Stimulated activated CD8-positive, alpha-beta memory T cell treated with anti-CD3 and anti-CD28 coated beads, Interleukin-12 subunit alpha, Interleukin-12 subunit beta, amount 100 ng/mL, for 24 hours (primary cell): ENCODE data around the gene AGPAT4.
"Not testable (repeated sequence)": the region's sequence is repeated elsewhere in the genome, so short reads cannot be mapped to it uniquely, and the experiment has no call there.

Experiments
- DNase-seq: peaks from one replicate; pipeline ENCODE4 v3.0.0-alpha.2; 2020; ENCODE audit errors: extremely low read depth

Gene AGPAT4

GRCh38 chr6:161138543-161139303 is 135.1 kb downstream of the AGPAT4 start:
- no peak for DNase-seq

GRCh38 chr6:161137839-161138542 is 135.9 kb downstream of the AGPAT4 start:
- DNase-seq, result no peak

DNA sequence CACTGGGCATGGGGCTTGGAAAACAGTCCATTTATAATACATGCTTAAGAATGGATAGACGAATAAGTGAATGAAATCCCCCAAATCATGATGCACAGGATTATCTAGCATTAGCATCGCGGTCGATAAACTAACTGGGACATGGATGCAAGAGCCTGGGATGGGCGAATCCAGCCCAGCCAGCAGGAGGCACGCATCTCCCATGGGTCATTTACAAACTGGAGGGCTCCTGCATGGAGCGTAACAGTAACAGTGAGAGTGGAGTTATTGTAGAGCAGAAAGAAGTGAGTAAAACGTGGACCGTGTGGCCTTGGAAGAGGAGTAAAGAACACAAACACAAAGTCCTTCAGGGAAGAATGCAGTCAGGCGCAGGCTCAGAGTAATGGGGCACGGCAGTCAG is 136.5 kb downstream of the AGPAT4 start:
- DNase-seq, result no peak

DNA sequence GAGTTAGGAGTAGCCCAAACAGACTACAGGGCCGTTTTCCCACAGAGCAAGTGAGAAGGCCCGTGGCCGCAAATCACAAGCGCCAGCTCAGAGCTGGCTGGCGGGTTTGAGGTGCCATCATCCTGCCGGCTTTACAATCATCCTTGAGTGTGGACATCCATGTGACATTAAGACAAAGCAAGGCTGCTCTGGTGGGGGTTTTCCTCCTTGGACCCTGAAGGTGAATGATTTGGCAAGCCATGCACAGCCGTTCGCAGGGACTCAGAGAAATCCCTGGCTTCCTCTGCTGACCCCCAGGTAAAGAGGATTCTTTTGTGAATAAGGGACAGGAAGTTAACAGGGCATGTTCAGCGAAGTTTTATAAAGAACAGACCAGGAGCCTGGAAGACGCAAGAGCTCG is 137.2 kb downstream of the AGPAT4 start:
- DNase-seq, result no peak

DNA sequence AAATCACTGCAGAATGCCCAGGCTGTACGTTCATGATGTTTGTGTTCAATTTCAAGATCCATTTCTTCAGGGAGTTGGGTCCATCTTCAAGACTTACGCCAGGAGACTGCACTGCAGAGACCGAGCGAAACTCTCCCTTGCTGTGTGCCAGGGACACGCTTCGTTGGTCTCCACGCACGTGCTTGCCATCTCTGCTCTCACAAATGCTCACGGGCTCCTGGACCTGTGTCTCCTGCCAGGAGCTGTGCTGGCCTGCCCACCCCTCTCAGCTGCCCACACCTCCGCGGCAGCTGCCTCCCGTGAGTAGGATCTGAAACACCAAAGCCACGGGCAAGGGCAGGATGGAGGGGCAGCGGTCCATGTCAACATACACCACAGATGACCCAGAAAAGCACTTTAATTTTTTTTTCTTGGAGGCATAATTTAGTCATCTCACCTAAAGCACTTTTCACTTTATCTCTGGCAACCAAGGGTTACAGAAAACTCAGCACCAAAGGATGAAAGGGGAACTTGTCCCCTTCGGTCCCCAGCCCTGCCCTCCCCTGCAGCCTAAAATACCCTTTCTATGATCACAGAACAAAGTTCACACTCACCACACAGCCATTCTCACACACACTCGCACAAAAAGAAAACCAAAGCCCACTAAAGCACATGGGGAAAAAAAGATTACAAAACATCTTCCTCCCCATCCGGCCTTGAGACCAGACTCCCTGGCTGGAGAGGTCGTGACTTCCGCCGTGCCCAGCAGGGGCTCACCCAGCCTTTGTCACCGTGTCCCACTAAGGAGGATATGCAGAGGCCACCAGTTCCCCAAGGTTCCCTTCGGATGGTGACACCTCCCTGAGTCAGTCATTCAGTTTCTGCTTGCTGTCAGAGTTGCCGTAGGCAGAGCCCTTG is 137.9 kb downstream of the AGPAT4 start:
- DNase-seq, result no peak

DNA sequence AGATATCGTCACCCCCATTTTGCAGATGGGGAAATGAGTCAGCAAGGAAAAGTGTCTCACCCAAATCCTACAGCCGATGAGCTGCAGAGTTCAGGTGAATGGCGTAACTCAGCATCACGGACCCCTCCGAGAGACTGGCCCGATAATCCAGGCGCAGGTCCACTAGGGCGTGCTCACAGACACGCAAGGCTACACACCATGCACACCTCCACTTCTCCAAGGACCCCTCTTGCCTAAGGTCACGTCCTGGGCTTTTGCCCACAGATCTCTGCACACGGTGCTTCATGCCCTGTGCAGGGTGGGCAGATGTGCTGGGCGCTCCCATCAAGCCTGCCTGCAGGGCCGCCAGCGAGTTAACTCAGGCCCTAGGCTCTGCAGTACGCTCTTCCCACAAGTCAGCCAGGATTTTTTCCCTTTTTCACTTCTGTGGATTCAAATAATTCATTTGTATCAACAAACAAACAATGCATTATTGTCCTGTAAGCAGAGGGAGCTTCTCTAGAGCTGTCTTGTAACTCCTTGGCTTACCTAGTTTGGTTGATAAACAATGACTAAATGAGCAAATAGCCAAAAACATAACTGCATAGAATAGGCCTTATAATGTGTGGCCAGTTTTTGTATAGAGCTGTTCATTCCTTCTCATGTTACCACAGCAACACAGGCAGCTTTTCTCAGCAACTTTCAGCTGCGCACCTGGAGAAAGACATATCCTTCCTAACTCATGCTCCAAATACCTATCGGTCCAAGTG is 139.1 kb downstream of the AGPAT4 start:
- no peak for DNase-seq

GRCh38 chr6:161133963-161134362 is 139.9 kb downstream of the AGPAT4 start:
- DNase-seq, result no peak

DNA sequence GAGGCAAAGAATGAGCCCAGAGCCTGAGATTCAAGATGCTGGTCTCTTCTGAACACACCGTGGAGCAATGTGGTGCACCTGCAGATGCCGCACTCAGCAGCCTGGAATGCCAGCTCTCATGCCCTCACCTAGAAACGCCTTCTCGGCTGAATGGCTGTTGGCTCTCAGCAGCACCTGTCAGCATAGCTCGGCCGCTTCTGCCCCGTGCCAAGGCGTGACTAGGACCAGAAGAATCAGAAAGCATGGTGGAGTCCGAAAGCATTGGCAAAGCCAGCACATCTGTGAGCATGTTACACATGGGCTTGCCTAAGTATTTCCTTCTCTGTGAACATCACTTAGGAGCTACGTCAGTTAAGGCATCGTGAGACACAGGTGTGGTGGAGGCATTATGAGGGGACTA is 141.5 kb downstream of the AGPAT4 start:
- no peak for DNase-seq

- DNase-seq, result no peak
Measured at GRCh38 chr6:161130967-161131766, 142.7 kb downstream of the AGPAT4 start.

GRCh38 chr6:161130541-161130940 is 143.3 kb downstream of the AGPAT4 start:
- DNase-seq, result no peak

DNA sequence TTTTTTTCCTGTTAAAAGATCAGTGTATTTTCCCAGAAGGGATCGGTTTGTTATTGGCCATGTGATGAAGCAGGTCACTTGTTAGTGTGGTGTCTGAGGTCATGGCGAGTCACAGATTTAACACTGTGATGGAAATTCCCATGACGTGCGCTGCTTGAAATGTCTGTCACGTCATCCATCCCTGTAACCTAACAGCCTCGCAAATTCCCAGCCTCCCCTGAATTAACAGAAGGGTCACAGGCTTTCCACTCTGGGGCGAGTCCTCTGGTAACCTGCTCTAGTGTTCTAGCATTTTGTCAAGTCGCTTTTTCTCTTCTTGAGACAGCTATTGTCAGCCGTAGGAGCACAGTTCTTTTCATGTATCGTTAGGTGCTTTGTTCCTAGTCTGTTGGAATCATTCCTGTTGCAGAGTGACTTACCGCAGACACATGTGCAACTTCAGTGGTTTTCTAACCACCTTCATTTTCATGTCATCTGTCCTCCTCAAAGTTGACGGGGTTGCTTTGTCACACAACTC is 145.1 kb downstream of the AGPAT4 start:
- DNase-seq, result no peak

- DNase-seq, result no peak
Measured at GRCh38 chr6:161128230-161128629, 145.6 kb downstream of the AGPAT4 start.

- no peak for DNase-seq
Measured at GRCh38 chr6:161127071-161127740, 146.7 kb downstream of the AGPAT4 start.

- DNase-seq, result no peak
Measured at GRCh38 chr6:161125591-161125990, 148.3 kb downstream of the AGPAT4 start.

DNA sequence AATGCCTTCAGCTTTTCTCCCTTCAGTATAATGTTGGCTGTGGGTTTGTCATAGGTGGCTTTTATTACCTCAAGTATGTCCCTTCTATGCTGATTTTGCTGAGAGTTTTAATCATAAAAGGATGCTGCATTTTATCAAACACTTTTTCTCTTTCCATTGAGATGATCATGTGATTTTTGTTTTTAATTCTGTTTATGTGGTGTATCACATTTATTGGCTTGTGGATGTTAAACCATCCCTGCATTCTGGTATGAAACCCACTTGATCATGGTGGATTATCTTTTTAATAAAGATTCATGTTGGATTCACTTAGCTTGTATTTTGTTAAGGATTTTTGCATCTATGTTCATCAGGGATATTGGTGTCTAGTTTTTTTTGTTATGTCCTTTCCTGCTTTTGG is 150.5 kb downstream of the AGPAT4 start:
- not testable (repeated sequence) for DNase-seq

- DNase-seq, result no peak
Measured at GRCh38 chr6:161117942-161118341, 155.9 kb downstream of the AGPAT4 start.

DNA sequence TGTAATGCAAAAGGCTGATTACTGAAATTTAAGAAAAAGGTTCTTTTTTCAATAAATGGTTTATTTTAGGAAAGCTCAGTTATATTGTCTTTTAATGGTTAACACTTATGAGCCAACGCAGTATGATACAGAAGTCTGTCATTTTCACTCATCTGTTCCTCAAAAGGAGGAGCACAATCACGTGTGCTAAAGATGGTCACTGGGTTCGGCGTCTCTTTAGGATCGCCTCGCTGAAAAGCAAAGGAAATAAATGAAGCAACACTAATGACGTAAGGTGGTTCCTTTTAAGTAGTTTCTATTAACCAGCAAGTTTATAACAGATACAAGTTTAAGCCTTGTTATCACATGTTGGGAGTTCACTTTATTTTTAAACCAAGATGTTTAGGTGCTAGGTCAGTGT is 156.6 kb downstream of the AGPAT4 start:
- DNase-seq, result no peak

DNA sequence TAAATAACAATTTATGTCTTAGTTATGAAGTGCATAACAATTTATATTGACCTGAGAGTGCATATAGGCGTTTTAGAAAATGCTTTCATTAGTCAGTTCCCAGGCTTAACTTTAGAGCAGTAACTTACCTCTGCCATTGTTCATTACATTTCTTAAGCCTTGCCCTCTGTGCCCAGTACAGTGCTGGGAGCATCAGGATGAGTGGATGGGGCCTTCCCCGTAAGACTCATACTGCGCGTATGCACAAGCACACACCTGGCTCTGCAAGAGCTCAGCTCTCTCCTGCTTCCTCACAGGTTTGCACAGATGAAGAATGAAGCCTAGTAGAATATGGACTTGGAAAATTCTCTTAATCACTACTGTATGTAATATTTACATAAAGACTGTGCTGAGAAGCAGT is 157.3 kb downstream of the AGPAT4 start:
- DNase-seq, result no peak

DNA sequence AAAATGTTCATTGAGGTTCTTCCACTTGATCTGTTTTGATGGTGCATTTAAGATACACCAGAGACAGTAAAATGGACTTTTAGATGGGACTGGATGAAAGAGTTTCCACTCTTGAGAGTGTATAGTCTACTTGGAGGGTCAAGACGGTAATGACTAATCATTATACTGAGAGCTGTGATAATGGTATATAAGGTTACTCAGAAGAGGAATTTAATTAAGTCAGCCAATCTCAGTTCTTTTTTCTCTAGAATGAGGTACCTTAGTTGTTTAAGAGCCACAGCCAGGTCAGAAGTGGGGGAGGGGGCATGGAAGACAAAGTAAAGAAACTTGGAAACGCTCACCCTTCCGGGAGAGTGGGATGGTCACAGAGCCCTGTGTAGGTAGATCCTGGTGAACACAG is 158.4 kb downstream of the AGPAT4 start:
- DNase-seq, result no peak

- DNase-seq, result no peak
Measured at GRCh38 chr6:161111261-161111660, 162.6 kb downstream of the AGPAT4 start.
